Uterus (tissue), 2 donors: ENCODE measurements around the gene IKZF1.

Experiments used
- POLR2A ChIP-seq, 2 donors: fragments of 450-650 bp; IDR thresholded peaks; one replicate each; pipeline ENCODE4 v1.6.1; 2016; ENCODE audit warnings: antibody characterized with exemption in 2 of 2, mild to moderate bottlenecking in 1 of 2, moderate library complexity in 1 of 2
- TF ChIP-seq, protein P1 (sequence below), 4 experiments: fragments of 200-600 bp in 2 of 4; fragments of 450-650 bp in 2 of 4; sonication (generic) in 2 of 4; IDR thresholded peaks; one replicate each; pipeline ENCODE4 v1.5.1; 2016 to 2019; ENCODE audit warnings: antibody characterized with exemption in 4 of 4, mild to moderate bottlenecking in 2 of 4, moderate library complexity in 1 of 4

DNA sequence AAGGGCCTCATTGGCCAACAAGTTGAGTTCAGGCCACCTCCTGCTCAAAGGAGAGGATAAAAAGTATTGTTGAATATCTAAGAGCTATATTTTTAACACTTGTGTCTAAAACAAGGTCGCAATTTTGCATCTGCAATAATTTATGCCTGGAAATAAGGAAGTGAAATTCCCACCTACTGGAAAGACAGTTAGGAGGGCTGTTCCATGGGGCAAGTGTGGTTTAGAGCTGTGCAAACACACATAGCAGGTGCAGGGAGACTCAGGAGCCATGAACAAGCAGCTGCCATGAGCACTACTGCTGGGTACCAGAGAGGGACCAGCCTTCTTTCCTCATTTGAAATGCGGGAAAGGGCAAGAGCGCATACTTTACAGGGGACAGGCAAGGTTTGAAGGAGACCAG, 35.5 kb upstream of the IKZF1 start:
- no peak for TF ChIP-seq POLR2A (IDR thresholded peaks at IDR 0.05)
- TF ChIP-seq, protein P1, sequence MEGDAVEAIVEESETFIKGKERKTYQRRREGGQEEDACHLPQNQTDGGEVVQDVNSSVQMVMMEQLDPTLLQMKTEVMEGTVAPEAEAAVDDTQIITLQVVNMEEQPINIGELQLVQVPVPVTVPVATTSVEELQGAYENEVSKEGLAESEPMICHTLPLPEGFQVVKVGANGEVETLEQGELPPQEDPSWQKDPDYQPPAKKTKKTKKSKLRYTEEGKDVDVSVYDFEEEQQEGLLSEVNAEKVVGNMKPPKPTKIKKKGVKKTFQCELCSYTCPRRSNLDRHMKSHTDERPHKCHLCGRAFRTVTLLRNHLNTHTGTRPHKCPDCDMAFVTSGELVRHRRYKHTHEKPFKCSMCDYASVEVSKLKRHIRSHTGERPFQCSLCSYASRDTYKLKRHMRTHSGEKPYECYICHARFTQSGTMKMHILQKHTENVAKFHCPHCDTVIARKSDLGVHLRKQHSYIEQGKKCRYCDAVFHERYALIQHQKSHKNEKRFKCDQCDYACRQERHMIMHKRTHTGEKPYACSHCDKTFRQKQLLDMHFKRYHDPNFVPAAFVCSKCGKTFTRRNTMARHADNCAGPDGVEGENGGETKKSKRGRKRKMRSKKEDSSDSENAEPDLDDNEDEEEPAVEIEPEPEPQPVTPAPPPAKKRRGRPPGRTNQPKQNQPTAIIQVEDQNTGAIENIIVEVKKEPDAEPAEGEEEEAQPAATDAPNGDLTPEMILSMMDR (IDR thresholded peaks at IDR 0.05): no peak
